GM19397 (cell line): Measurements from ENCODE around the gene IL1RN.

Experiments used
- ATAC-seq: cut with Tn5 transposase; IDR thresholded peaks from one replicate; pipeline ENCODE4 v1.9.1; 2021; ENCODE audit warnings: mild to moderate bottlenecking, moderate library complexity; ENCODE audit not compliant: unreplicated experiment

IL1RN gene

DNA sequence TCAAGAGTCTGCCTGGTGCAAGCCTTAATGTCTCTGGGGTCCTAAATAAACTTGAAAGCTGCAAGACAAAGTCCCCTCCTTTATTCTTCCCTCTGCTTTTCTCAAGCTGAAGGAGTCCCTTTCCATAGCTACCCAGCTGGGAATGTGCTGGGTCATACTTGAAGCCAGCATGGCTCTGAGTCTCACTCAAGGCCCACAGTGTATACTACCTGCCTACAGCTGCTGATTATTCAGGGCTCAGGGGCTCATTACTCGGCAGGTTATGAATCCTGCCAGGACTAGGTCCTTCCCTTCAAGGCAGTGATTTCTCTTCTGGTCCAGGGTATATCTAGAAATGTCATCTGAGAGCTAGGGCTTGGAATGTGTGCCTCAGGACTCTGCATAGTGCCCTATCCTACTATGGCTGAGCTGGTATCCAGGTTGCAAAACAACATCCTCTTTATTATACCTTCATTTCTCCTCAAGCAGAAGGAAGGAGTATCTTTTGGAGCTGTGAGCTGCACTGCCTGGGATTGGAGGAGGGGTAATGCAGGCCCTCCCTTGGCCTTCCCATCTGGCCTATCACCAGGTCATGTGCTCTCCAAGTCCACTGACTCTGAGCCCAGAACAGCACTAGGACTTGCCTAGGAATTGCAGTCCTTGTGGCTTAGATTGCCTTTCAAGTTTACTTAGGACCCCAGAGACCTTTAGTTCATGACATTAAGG is 22.3 kb downstream of the IL1RN start:
- no peak for ATAC-seq

DNA sequence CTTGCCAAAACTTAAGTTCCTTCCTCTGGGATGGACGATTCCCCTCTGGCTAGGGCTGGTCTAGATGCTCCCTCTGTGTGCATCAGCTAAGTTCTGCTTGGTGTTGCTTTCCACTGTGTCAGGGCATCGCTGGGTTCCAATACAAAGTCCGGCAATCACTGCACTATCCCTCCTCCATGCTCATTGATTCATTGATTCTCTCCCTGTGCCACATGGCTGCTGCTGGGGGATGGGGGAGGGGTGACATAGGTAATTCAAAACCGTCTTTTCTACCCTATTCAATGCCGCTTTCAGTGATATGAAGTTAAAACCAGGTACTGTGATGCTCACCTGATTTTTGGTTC is 22.8 kb downstream of the IL1RN start:
- no peak for ATAC-seq

- ATAC-seq, result no peak
These were observed 27.9 kb downstream of the IL1RN start for GRCh38 chr2:113155331-113155730.

- peak; percentile 3 for ATAC-seq
These were observed 29.1 kb downstream of the IL1RN start for GRCh38 chr2:113156278-113157117.

GRCh38 chr2:113157118-113157896 is 29.9 kb downstream of the IL1RN start:
- ATAC-seq, result peak; percentile 70

GRCh38 chr2:113157897-113158753 is 30.7 kb downstream of the IL1RN start:
- no peak for ATAC-seq

- no peak for ATAC-seq
These were observed 31.6 kb downstream of the IL1RN start for GRCh38 chr2:113158884-113159553.

GRCh38 chr2:113160248-113160647 is 32.9 kb downstream of the IL1RN start:
- no peak for ATAC-seq

- ATAC-seq, result no peak
These were observed 33.6 kb downstream of the IL1RN start for GRCh38 chr2:113160962-113161361.

- ATAC-seq, result no peak
These were observed 34.8 kb downstream of the IL1RN start for GRCh38 chr2:113162173-113162572.

- ATAC-seq, result no peak
These were observed 35.5 kb downstream of the IL1RN start for GRCh38 chr2:113162869-113163268.

- ATAC-seq, result no peak
These were observed 37.0 kb downstream of the IL1RN start for GRCh38 chr2:113164215-113164929.

- no peak for ATAC-seq
These were observed 37.7 kb downstream of the IL1RN start for GRCh38 chr2:113164930-113165585.

DNA sequence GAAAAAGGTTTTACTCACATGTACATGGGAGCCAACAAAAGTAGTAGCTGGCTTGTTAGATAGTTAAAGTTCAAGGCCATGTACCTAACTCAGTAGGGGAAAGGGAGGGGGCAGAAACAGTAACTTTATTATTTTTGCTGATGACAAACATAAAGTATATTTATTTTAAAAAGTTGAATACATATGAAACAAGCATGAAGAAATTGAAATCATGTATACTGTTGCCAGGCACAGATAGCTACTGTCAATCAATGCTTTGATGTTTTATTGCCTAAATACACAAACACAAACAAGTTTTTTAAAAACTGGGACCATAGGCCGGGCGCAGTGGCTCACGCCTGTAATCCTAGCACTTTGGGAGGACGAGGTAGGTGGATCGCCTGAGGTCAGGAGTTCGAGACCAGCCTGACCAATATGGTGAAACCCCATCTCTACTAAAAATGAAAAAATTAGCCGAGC is 38.8 kb downstream of the IL1RN start:
- no peak for ATAC-seq

DNA sequence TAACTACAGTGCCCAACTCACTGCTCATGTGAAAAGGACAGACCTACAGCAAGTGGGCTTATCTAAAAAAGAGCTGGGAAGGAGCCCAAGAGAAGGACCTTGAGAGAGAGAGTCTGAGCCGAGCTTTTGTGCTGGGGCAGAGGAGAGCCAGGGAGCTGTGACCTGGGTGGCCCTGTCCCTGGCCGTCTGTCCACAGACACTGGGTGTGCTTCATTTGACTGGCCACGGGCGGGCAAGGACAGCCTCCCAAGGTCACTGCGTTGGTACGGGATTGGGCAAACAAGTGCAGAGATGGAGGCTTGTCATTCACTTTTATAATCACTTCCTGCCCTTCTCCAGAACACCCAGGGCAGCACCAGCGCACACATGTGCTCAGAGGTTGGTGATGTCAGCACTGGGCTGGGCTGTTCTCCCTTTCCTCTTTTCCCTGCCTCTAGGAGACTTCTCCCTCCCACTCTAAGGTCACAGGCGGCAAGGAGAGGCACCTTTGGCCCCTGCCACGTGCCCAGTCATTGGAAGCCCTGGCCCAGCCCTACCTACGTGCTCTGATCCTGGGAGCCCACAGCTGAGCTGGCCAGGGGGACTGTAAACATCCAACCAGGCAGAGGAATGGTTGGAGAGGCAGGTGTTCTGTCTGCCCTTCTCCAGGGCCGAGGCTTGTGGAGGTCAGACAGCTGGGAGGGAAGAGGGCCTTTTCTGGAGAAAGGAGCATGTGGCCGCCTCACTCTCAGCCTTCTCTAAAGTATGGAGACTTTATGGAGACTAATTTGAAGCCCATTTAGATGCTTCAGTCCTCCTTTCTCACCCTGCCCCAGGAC is 39.9 kb downstream of the IL1RN start:
- ATAC-seq, result no peak

- no peak for ATAC-seq
These were observed 40.6 kb downstream of the IL1RN start for GRCh38 chr2:113167962-113168340.

DNA sequence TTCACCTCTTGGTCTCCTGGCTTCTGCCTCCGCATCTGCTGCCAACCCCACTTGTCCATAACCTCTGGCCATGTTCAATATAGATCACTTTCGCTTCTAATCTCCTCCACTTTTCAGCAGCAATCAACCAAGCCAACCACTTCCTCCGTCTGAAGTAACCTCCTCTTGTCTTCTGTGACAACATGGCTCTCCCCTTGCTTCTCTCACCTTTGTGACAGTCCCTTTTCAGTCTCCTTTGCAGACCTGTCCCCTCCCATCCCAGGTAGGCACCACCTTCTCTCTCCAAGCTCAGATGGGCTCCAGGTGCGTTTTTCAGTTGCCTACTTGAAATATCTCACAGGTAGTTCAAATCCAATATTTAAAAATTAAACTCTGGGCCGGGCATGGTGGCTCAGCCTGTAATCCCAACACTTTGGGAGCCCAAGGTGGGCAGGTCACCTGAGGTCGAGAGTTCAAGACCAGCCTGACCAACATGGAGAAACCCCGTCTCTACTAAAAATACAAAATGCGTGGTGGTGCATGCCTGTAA is 41.7 kb downstream of the IL1RN start:
- ATAC-seq, result no peak

- ATAC-seq, result no peak
These were observed 42.2 kb downstream of the IL1RN start for GRCh38 chr2:113169586-113169985.
